Fibroblast of lung (primary cell): Measurements from ENCODE around the gene B3GLCT. TPM values are rescaled to one million over a fixed set of nuclear protein-coding genes. Genes with fewer than 3 reads are reported as not detected.

Experiments
- DNase-seq, 2 donors: peaks; one replicate each; pipeline versions ENCODE4 v3.0.0 to v3.0.0-alpha.2; 2010; ENCODE audit warnings: low read depth in 2 of 2
- H2AFZ ChIP-seq: 2 replicates; pipeline ENCODE4 v1.5.1; 2012; ENCODE audit warnings: low read length, control low read depth, inconsistent platforms
- H3K27ac ChIP-seq: 2 replicates; pipeline ENCODE4 v1.5.1; 2011; ENCODE audit warnings: low read length, control low read depth; ENCODE audit not compliant: insufficient read depth
- H3K27me3 ChIP-seq: 2 replicates; pipeline ENCODE4 v1.5.1; 2011; ENCODE audit warnings: mild to moderate bottlenecking, low read length; ENCODE audit not compliant: control insufficient read depth, insufficient read depth
- H3K36me3 ChIP-seq: 2 replicates; pipeline ENCODE4 v1.5.1; 2011; ENCODE audit warnings: low read length; ENCODE audit not compliant: control insufficient read depth, insufficient read depth
- H3K4me1 ChIP-seq: 2 replicates; pipeline ENCODE4 v1.5.1; 2011; ENCODE audit warnings: low read length; ENCODE audit not compliant: control insufficient read depth, insufficient read depth; ENCODE audit errors: extremely low read depth
- H3K4me2 ChIP-seq: 2 replicates; pipeline ENCODE4 v1.5.1; 2011; ENCODE audit warnings: low read length, control low read depth; ENCODE audit not compliant: insufficient read depth; ENCODE audit errors: extremely low read depth
- H3K4me3 ChIP-seq, 4 experiments: fragments of 200-600 bp in 1 of 4; sonication (generic) in 1 of 4; replicated peaks in 1 of 4; 2 replicates each; pipeline ENCODE4 v1.5.1; 2011 to 2016; ENCODE audit warnings: low read length in 4 of 4, low read depth in 3 of 4, mild to moderate bottlenecking in 3 of 4, control low read depth in 2 of 4, inconsistent platforms in 1 of 4, mixed read lengths in 1 of 4; ENCODE audit not compliant: insufficient read depth in 1 of 4; ENCODE audit errors: control extremely low read depth in 1 of 4
- H3K79me2 ChIP-seq: 2 replicates; pipeline ENCODE4 v1.5.1; 2012; ENCODE audit warnings: mild to moderate bottlenecking, low read length, inconsistent platforms; ENCODE audit not compliant: control insufficient read depth, insufficient read depth
- H3K9ac ChIP-seq: 2 replicates; pipeline ENCODE4 v1.5.1; 2011; ENCODE audit warnings: mild to moderate bottlenecking, low read length, control low read depth; ENCODE audit not compliant: insufficient read depth
- H3K9me3 ChIP-seq: 2 replicates; pipeline ENCODE4 v1.5.1; 2012; ENCODE audit warnings: low read depth, low read length; ENCODE audit not compliant: control insufficient read depth, insufficient read depth
- H4K20me1 ChIP-seq: 2 replicates; pipeline ENCODE4 v1.5.1; 2011; ENCODE audit warnings: low read length; ENCODE audit not compliant: control insufficient read depth, insufficient read depth; ENCODE audit errors: extremely low read depth
- CTCF ChIP-seq, 2 donors: IDR thresholded peaks in 1 of 2; conservative IDR thresholded peaks in 1 of 2; 1 replicate in 1 of 2; 2 replicates in 1 of 2; pipeline ENCODE4 v1.5.1; 2011 to 2012; ENCODE audit warnings: low read length in 2 of 2, control low read depth in 1 of 2, inconsistent platforms in 1 of 2, low read depth in 1 of 2, mild to moderate bottlenecking in 1 of 2
- EZH2 ChIP-seq: IDR thresholded peaks from 2 replicates; pipeline ENCODE4 v1.5.1; 2012; ENCODE audit warnings: low read length, control low read depth, mild to moderate bottlenecking; ENCODE audit errors: missing control alignments
- polyA plus RNA-seq, 2 donors: library from polyadenylated mRNA; depleted of rRNA in 1 of 2; stranded (reverse) in 1 of 2; unstranded in 1 of 2; fragments of >200 nt; gene quantifications; 2 replicates each; pipeline ENCODE4 v1.2.1, GENCODE V29; 2011 to 2012; ENCODE audit warnings: missing spikeins in 1 of 2
- total RNA-seq: library from RNA; depleted of rRNA; stranded (reverse); fragments of >200 nt; gene quantifications from 2 replicates; pipeline ENCODE4 v1.2.1, GENCODE V29; 2014

B3GLCT gene
- total and polyA plus RNA-seq, 2 donors (not counting 1 experiment from before 2014, with no cell fraction given), result 4.4 to 7.8 TPM

- H3K27me3 ChIP-seq, result no peaks in the 10 kb centered on the region
- H3K9me3 ChIP-seq, result no peaks in the 10 kb centered on the region
- TF ChIP-seq CTCF (conservative IDR thresholded peaks at IDR 0.05 in 1 of 2, IDR thresholded peaks at IDR 0.05 in 1 of 2; ENCODE audit: low read depth in 1 of 2, low read length in 2 of 2) (no peak), EZH2 (no peak)
Measured at GRCh38 chr13:31223640-31224039, 23.9 kb downstream of the B3GLCT start.

GRCh38 chr13:31224174-31224669 lies 24.4 kb downstream of the B3GLCT start:
- no peak overlapping the region for H3K9ac ChIP-seq
- no peaks in the 10 kb centered on the region for H3K27me3 ChIP-seq
- TF ChIP-seq EZH2 (no peak), CTCF (conservative IDR thresholded peaks at IDR 0.05 in 1 of 2, IDR thresholded peaks at IDR 0.05 in 1 of 2; ENCODE audit: low read depth in 1 of 2, low read length in 2 of 2) (no peak)
- DNase-seq, result no peak
- H3K9me3 ChIP-seq, result no peaks in the 10 kb centered on the region
- no peaks in the 10 kb centered on the region for H3K79me2 ChIP-seq
- no peaks in the 10 kb centered on the region for H3K36me3 ChIP-seq
- H3K4me3 ChIP-seq, result no peak overlapping the region
- H2AFZ ChIP-seq, result no peak overlapping the region
- no peak overlapping the region for H3K4me2 ChIP-seq
- no peak overlapping the region for H3K27ac ChIP-seq
- no peaks in the 10 kb centered on the region for H4K20me1 ChIP-seq
- H3K4me1 ChIP-seq, result no peaks in the 10 kb centered on the region

More at GRCh38 chr13:31223640-31224039, 23.9 kb downstream of the B3GLCT start:
- no peak overlapping the region for H3K4me2 ChIP-seq
- H3K4me1 ChIP-seq, result no peaks in the 10 kb centered on the region
- no peak for DNase-seq
- no peak overlapping the region for H3K27ac ChIP-seq
- H2AFZ ChIP-seq, result no peak overlapping the region
- H3K4me3 ChIP-seq, result no peak overlapping the region
- no peaks in the 10 kb centered on the region for H3K36me3 ChIP-seq
- H3K9ac ChIP-seq, result no peak overlapping the region
- no peaks in the 10 kb centered on the region for H3K79me2 ChIP-seq
- no peaks in the 10 kb centered on the region for H4K20me1 ChIP-seq

GRCh38 chr13:31224963-31225559 lies 25.3 kb downstream of the B3GLCT start:
- no peaks in the 10 kb centered on the region for H3K79me2 ChIP-seq
- H3K27ac ChIP-seq, result no peak overlapping the region
- H2AFZ ChIP-seq, result no peak overlapping the region
- H4K20me1 ChIP-seq, result no peaks in the 10 kb centered on the region
- DNase-seq, result no peak
- no peaks in the 10 kb centered on the region for H3K27me3 ChIP-seq
- H3K4me3 ChIP-seq, result no peak overlapping the region
- no peaks in the 10 kb centered on the region for H3K4me1 ChIP-seq
- H3K9me3 ChIP-seq, result no peaks in the 10 kb centered on the region
- TF ChIP-seq CTCF (conservative IDR thresholded peaks at IDR 0.05 in 1 of 2, IDR thresholded peaks at IDR 0.05 in 1 of 2; ENCODE audit: low read depth in 1 of 2, low read length in 2 of 2), result no peak
- no peak for TF ChIP-seq EZH2
- no peaks in the 10 kb centered on the region for H3K36me3 ChIP-seq
- H3K9ac ChIP-seq, result no peak overlapping the region
- no peak overlapping the region for H3K4me2 ChIP-seq
